HFF-Myc (cell line): ENCODE data around the gene AKR1C4.
"Not testable (repeated sequence)": the region's sequence is repeated elsewhere in the genome, so short reads cannot be mapped to it uniquely, and the experiment has no call there.

Experiments used
- DNase-seq: peaks from one replicate; pipeline ENCODE4 v3.0.0-alpha.2; 2011; ENCODE audit warnings: low read depth; ENCODE audit errors: extremely low read depth
- H3K4me3 ChIP-seq: replicated peaks from 2 replicates; pipeline ENCODE4 v1.5.1; 2011; ENCODE audit warnings: low read depth, mild to moderate bottlenecking, control low read depth, low read length
- CTCF ChIP-seq: IDR thresholded peaks from 2 replicates; pipeline ENCODE4 v1.5.1; 2012; ENCODE audit warnings: mild to moderate bottlenecking, low read depth, low read length, control low read depth; ENCODE audit errors: missing control alignments

Gene AKR1C4

GRCh38 chr10:5229019-5229418 lies 32.4 kb downstream of the AKR1C4 start:
- no peak for DNase-seq
- no peak for TF ChIP-seq CTCF
- no peak overlapping the region for H3K4me3 ChIP-seq

GRCh38 chr10:5233324-5233723 lies 36.7 kb downstream of the AKR1C4 start:
- no peak overlapping the region for H3K4me3 ChIP-seq
- no peak for DNase-seq
- TF ChIP-seq CTCF: no peak

- DNase-seq: peak; percentile 7
- no peak overlapping the region for H3K4me3 ChIP-seq
- TF ChIP-seq CTCF: no peak
These were observed 37.6 kb downstream of the AKR1C4 start for GRCh38 chr10:5234106-5234860.

GRCh38 chr10:5237541-5237940 lies 40.9 kb downstream of the AKR1C4 start:
- H3K4me3 ChIP-seq, DNase-seq: not testable (repeated sequence)

GRCh38 chr10:5242585-5242984 lies 45.9 kb downstream of the AKR1C4 start:
- H3K4me3 ChIP-seq: no peak overlapping the region
- no peak for DNase-seq
- no peak for TF ChIP-seq CTCF

- DNase-seq: no peak
- H3K4me3 ChIP-seq: no peak overlapping the region
- TF ChIP-seq CTCF: no peak
These were observed 46.9 kb downstream of the AKR1C4 start for GRCh38 chr10:5243521-5243987.

- no peak for DNase-seq
- H3K4me3 ChIP-seq: no peak overlapping the region
- TF ChIP-seq CTCF: no peak
These were observed 55.8 kb downstream of the AKR1C4 start for GRCh38 chr10:5252177-5253037.
